ENCODE data around the gene GNB1. TPM values are rescaled to one million over a fixed set of nuclear protein-coding genes. Genes with fewer than 3 reads are reported as not detected.

The GNB1 gene
- total RNA-seq, 1 experiment from 2014 or later, result 400 TPM

DNA sequence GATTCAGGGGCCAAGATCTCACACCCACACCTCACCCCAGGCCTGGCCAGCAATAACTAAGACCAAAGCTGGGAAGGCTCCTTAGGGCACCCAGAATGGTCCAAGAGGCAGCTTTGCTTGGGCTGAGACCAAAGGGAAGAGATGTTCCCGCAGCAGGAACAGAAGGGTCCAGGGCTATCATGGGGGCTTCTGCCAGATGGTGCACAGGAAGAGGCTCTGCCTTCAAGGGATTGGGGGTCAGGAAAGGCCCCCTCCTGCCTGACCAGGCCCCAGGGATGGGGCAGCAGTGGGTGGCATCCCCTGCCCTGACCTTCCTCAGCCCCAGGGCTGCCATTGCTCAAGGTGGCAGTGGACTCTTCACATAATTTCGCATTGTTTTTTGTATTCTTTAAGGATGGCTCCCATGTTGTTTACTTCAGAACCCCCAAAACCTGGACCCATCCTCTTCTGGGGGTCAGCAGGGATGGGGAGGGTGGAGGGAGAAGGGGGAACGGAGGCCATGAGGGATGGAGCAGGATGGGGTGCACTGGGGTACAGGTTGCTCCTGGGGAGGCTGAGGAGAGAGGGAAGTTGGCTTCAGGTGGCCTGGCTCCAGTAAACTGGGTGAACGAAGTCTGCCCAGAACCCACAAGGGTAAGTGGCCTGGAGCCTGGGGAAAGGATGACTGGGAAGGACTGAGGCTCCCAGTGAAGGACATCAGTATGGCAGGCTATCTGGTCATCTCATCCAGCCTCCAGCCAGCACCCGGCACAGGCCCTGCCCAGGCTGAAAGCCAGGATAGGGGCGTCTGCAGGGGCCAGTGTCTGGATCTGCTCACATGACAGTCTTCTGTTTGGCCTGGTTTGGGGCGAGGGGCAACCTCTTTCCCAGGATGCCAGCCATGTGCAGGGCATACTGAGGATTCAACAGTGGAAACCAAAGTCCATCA, 110.0 kb downstream of the GNB1 start:
- Mint-ChIP-seq H3K4me1 (peaks cover 43 to 54% of the 10 kb centered on the region in 2 experiments), H3K36me3 (ENCODE audit: insufficient read depth in 1 of 3, low read depth in 3 of 3) (peaks cover 4 to 17% (median 15%) of the 10 kb centered on the region in 3 experiments; a peak in 6 of 7 replicates), H3K27ac (peak overlapping the region; percentile 94 to 98 (median 94)), H3K27me3 (ENCODE audit: low read depth) (no peaks in the 10 kb centered on the region; the same call in 1 of the 2 replicates), H3K9me3 (no peaks in the 10 kb centered on the region; a peak in 1 of 5 replicates), H3K4me3 (peak overlapping the region; percentile 79 to 84; a peak in 4 of 5 replicates)
- H3K27me3 ChIP-seq (ENCODE audit: insufficient read depth, low read length), result no peaks in the 10 kb centered on the region
- no peak overlapping the region for H2BK12ac ChIP-seq (ENCODE audit: insufficient read length, low read depth, low read length)
- TF ChIP-seq, protein P1, sequence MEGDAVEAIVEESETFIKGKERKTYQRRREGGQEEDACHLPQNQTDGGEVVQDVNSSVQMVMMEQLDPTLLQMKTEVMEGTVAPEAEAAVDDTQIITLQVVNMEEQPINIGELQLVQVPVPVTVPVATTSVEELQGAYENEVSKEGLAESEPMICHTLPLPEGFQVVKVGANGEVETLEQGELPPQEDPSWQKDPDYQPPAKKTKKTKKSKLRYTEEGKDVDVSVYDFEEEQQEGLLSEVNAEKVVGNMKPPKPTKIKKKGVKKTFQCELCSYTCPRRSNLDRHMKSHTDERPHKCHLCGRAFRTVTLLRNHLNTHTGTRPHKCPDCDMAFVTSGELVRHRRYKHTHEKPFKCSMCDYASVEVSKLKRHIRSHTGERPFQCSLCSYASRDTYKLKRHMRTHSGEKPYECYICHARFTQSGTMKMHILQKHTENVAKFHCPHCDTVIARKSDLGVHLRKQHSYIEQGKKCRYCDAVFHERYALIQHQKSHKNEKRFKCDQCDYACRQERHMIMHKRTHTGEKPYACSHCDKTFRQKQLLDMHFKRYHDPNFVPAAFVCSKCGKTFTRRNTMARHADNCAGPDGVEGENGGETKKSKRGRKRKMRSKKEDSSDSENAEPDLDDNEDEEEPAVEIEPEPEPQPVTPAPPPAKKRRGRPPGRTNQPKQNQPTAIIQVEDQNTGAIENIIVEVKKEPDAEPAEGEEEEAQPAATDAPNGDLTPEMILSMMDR (conservative IDR thresholded peaks at IDR 0.05), result no peak
- no peaks in the 10 kb centered on the region for H4K20me1 ChIP-seq (ENCODE audit: control insufficient read depth, insufficient read depth, insufficient read length)
- no peak overlapping the region for H3K9ac ChIP-seq (ENCODE audit: extremely low read depth, insufficient read length, low read length)
- no peak overlapping the region for H4K5ac ChIP-seq (ENCODE audit: insufficient read length, low read depth, low read length)
- H3K23me2 ChIP-seq (ENCODE audit: insufficient read length, low read depth, low read length, poor library complexity, severe bottlenecking), result peaks cover 24% of the 10 kb centered on the region
- no peak overlapping the region; the same call in 1 of the 2 replicates for H3K4ac ChIP-seq (ENCODE audit: low read depth, low read length)
- H2BK20ac ChIP-seq (ENCODE audit: low read depth, low read length, poor library complexity, severe bottlenecking), result no peak overlapping the region
- no peak overlapping the region for H2BK5ac ChIP-seq (ENCODE audit: insufficient read length, low read length)
- no CpG with 5 or more reads among the region's 7 CpGs for WGBS (ENCODE audit: extremely low coverage, insufficient read length, low lambda C conversion rate)
- H3K79me1 ChIP-seq (ENCODE audit: insufficient read depth, low read depth, low read length, poor library complexity, severe bottlenecking), result no peaks in the 10 kb centered on the region
- no peak overlapping the region for H2AK5ac ChIP-seq (ENCODE audit: insufficient read length, low read length)
- peaks cover 9% of the 10 kb centered on the region for H3K79me2 ChIP-seq (ENCODE audit: insufficient read depth, low read length)
- no peak for DNase-seq
- H3T11ph ChIP-seq (ENCODE audit: low read length), result no peak overlapping the region
- H4K8ac ChIP-seq (replicated peaks; ENCODE audit: insufficient read length, low read depth, low read length), result no peak overlapping the region
- peak overlapping the region; percentile 74 for H3K18ac ChIP-seq (ENCODE audit: insufficient read length, low read depth, low read length)
- H4K91ac ChIP-seq (ENCODE audit: insufficient read length, low read depth, low read length), result no peak overlapping the region
- H3K4me2 ChIP-seq (ENCODE audit: insufficient read depth, insufficient read length, low read length), result peak overlapping the region; percentile 85
- H2AFZ ChIP-seq (ENCODE audit: low read length), result no peak overlapping the region
- peaks cover 18% of the 10 kb centered on the region for H3K4me1 ChIP-seq (ENCODE audit: insufficient read depth, low read length)
- no peak overlapping the region for H3K14ac ChIP-seq (ENCODE audit: insufficient read depth, low read length)
- no peaks in the 10 kb centered on the region for H3K9me3 ChIP-seq (ENCODE audit: control insufficient read depth, low read depth, low read length)
- no peak overlapping the region for H2BK15ac ChIP-seq (ENCODE audit: low read depth, low read length)
- no peak overlapping the region for H3K56ac ChIP-seq (ENCODE audit: insufficient read length, low read depth, low read length)
- peak overlapping the region; percentile 45 for H3K27ac ChIP-seq (ENCODE audit: insufficient read length, low read depth, low read length)
- H2BK120ac ChIP-seq (ENCODE audit: low read depth, low read length, poor library complexity, severe bottlenecking), result no peak overlapping the region
- H3K23ac ChIP-seq (ENCODE audit: insufficient read length, low read depth, low read length), result no peak overlapping the region

Measured in H9 (cell line).